ENCODE measurements around the gene VPREB3. TPM values are rescaled to one million over a fixed set of nuclear protein-coding genes. Genes with fewer than 3 reads are reported as not detected.

Gene VPREB3, protein sequence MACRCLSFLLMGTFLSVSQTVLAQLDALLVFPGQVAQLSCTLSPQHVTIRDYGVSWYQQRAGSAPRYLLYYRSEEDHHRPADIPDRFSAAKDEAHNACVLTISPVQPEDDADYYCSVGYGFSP
- not detected in 2 replicates for total RNA-seq

- DNase-seq: no peak
Observed at GRCh38 chr22:23754220-23754919, at the start of gene VPREB3. VPREB3 (minus strand) TSS chr22:23754425; CDS start chr22:23754363, 62 bp downstream.

GRCh38 chr22:23803001-23803819 is 49.0 kb upstream of the VPREB3 start:
- no peak for DNase-seq

- DNase-seq: no peak
Observed at GRCh38 chr22:23801886-23802377, 47.7 kb upstream of the VPREB3 start.

DNA sequence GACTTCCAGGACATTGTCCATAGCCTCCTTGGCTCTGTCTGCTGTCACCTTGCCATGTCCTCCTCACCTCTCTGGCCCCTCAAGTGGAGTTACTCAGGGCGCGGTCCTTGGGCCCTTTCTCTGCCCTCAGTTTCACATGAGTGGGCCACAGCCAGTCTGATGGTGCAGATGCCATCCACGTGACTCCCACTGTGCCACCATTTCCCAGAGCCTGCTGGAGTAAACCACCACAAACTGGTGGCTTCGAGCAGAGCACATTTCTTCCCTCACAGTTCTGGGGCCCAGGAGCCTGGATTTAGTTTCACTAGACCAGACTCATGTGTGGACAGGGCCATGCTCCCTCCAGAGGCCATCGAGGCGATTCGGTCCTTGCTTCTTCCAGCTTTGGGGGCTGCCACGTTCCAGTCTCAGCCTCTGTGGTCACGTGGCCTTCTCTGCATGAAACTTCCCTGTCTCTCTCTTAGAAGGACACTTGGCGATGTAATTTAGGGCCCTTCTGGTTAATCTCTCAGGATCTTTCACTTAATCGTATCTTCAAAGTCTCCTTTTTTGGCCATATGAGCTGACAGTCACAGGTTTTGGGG is 47.1 kb upstream of the VPREB3 start:
- no peak for DNase-seq

GRCh38 chr22:23800297-23801237 is 46.3 kb upstream of the VPREB3 start:
- no peak for DNase-seq

- no peak for DNase-seq
Observed at GRCh38 chr22:23796461-23796860, 42.2 kb upstream of the VPREB3 start.

- DNase-seq: no peak
Observed at GRCh38 chr22:23793326-23793725, 39.1 kb upstream of the VPREB3 start.

DNA sequence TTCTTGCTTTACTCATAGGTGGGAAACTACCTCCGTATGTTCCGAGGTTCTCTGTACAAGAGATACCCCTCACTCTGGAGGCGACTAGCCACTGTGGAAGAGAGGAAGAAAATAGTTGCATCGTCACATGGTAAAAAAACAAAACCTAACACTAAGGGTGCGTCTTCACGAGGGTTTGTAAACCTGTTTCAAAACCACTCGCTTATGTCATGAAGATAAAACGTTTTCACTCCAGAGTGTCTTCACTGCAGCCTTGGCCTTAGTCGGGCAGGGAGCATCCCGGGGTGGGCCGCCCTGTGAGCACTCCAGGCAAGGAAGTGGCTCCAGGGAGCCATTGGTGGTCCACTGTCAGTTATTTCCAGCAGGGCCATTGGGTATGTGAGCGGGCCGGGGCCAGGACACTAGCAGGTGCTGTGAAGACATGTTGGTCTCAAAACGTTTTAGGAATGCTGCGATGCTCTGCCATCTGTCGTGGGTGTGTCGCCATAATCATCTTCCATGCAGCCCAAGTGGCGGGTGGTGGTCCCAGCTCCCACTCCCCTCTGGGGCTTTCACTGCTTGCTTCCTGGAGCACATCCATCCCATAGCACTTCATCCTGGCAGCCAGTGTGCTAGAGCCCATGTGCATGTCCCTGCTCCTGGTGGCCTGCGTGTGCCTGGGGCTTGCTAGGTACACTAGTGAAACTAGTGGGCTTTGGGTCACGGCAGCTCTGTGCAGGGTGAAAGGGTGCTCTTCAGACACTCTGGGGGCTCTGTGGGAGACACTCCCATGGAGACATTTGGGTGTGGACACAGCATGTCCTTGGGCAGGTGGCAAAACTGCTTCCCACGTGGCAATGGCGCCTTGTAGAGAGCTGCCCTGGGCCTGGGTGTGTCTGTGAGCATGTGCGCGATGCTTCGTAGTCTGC is 37.8 kb upstream of the VPREB3 start:
- no peak for DNase-seq

GRCh38 chr22:23790819-23791737 is 36.9 kb upstream of the VPREB3 start:
- no peak for DNase-seq

GRCh38 chr22:23789638-23790037 is 35.4 kb upstream of the VPREB3 start:
- DNase-seq: peak; percentile 17

DNA sequence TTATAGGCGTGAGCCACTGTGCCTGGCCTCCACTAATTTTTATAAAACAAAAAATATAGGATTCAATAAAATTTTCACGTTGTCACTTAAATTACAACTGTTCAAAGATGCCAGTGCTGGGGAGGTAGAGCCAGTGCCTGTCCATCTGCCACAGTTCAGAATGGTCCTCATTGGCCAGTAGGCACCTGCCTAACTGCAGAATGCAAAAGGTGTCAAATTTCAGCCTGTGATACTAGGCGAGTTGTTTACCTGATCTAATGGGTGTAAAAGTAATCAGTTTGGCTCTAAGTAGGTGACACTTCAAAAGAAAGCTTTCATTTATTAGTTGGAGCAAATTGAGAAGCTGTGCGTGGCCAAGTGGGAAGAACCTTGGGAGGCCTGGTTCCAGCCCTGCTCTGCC is 34.9 kb upstream of the VPREB3 start:
- no peak for DNase-seq

- no peak for DNase-seq
Observed at GRCh38 chr22:23787910-23788309, 33.7 kb upstream of the VPREB3 start.

DNA sequence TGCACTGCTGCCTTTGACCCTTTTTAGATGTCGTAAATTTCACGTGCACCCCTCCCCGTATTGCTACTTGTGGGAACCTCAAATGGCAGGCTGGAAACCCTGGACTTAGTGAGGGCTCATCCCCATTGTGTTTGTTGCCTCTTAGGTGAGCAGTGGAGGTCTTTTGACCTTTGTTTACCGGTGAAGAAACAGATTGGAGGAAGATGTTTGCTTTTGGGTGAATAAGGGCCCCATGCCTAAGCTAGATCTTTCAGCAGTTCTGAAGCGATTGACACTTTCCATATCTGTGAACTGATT is 33.3 kb upstream of the VPREB3 start:
- no peak for DNase-seq

GRCh38 chr22:23786752-23787599 is 32.8 kb upstream of the VPREB3 start, which contains the start of gene SMARCB1:
SMARCB1 (plus strand) TSS chr22:23786966; CDS start chr22:23787170, 204 bp downstream.
- peak; percentile 92 for DNase-seq

DNA sequence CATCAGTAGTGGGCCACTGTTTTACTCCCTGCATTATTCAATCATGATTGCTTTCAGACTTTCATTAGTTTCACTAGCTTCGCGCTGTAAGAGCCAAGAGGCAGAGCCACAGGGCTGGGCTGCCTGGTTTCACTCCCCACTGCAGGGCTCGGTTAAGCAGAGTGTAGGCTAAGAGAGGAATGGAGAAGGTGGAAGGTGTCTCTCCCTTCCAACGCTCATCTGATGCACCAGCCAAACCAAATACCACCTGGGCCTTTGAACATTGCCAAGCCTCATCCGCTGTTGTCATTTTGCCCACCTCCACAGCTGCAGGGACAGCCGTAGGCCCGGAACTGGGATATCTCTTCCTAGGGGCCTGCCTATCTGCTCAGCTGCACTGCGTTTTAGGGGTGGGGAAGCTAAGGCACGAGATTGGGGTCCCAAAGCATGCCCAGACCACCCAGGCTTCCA is 32.1 kb upstream of the VPREB3 start:
- no peak for DNase-seq

- no peak for DNase-seq
Observed at GRCh38 chr22:23784215-23784732, 30.0 kb upstream of the VPREB3 start.

DNA sequence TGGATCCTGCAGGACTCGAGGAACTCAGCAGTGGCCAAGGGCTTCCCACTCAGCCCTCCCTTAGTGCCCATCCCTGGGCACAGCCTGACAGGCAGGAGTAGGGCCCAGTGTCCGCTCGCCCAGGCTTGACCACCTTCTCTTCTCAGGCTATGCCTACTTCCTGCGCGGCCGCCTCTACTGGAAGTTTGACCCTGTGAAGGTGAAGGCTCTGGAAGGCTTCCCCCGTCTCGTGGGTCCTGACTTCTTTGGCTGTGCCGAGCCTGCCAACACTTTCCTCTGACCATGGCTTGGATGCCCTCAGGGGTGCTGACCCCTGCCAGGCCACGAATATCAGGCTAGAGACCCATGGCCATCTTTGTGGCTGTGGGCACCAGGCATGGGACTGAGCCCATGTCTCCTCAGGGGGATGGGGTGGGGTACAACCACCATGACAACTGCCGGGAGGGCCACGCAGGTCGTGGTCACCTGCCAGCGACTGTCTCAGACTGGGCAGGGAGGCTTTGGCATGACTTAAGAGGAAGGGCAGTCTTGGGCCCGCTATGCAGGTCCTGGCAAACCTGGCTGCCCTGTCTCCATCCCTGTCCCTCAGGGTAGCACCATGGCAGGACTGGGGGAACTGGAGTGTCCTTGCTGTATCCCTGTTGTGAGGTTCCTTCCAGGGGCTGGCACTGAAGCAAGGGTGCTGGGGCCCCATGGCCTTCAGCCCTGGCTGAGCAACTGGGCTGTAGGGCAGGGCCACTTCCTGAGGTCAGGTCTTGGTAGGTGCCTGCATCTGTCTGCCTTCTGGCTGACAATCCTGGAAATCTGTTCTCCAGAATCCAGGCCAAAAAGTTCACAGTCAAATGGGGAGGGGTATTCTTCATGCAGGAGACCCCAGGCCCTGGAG is 29.3 kb upstream of the VPREB3 start:
- DNase-seq: no peak
